Activated naive CD8-positive, alpha-beta T cell treated with anti-CD3 and anti-CD28 coated beads, Interleukin-2, amount 10 ng/mL, durations not matched to agents 7 days and 5 days (primary cell): ENCODE data around the gene SLC10A7. TPM values are rescaled to one million over a fixed set of nuclear protein-coding genes. Genes with fewer than 3 reads are reported as not detected.

Experiments
- ATAC-seq: fragments of 150-1000 bp; cut with Tn5 transposase; one replicate; pipeline ENCODE4 v1.10.0; 2021; ENCODE audit warnings: low read depth, moderate library complexity
- POLR2A ChIA-PET: fragments of 350-600 bp; sonication (Branson Sonifier 250); formaldehyde crosslinking; loops from one replicate; lab custom pipeline; 2021; ENCODE audit warnings: antibody characterized with exemption; lab: Charles Lee
- DNase-seq: peaks from one replicate; pipeline ENCODE4 v3.0.0; 2021
- H3K27ac Mint-ChIP-seq: one replicate; pipeline ENCODE4 v1.8.0; 2022; ENCODE audit warnings: mild to moderate bottlenecking, mixed read lengths
- H3K27me3 Mint-ChIP-seq: one replicate; pipeline ENCODE4 v1.8.0; 2022; ENCODE audit warnings: mild to moderate bottlenecking, moderate library complexity, mixed read lengths
- H3K36me3 Mint-ChIP-seq: one replicate; pipeline ENCODE4 v1.8.0; 2021; ENCODE audit warnings: mild to moderate bottlenecking, mixed read lengths
- H3K4me1 Mint-ChIP-seq: one replicate; pipeline ENCODE4 v1.8.0; 2021; ENCODE audit warnings: mixed read lengths
- H3K4me3 Mint-ChIP-seq: one replicate; pipeline ENCODE4 v1.8.0; 2022; ENCODE audit warnings: mild to moderate bottlenecking, moderate library complexity, mixed read lengths
- H3K9me3 Mint-ChIP-seq: one replicate; pipeline ENCODE4 v1.8.0; 2021; ENCODE audit warnings: mixed read lengths
- total RNA-seq, 2 experiments: library from RNA; stranded (reverse); gene quantifications; one replicate each; pipeline ENCODE4 v1.2.3, GENCODE V29; 2021

The SLC10A7 gene
- total RNA-seq, 2 experiments from 2014 or later = 19.5 to 19.7 TPM

- H3K4me1 Mint-ChIP-seq = no peaks in the 10 kb centered on the region
- POLR2A ChIA-PET = no interaction called here
- DNase-seq (no peak), ATAC-seq (no peak)
- H3K9me3 Mint-ChIP-seq = no peaks in the 10 kb centered on the region
- peaks cover 7% of the 10 kb centered on the region for H3K36me3 Mint-ChIP-seq
- no peak overlapping the region for H3K4me3 Mint-ChIP-seq
- H3K27ac Mint-ChIP-seq = no peak overlapping the region
- no peaks in the 10 kb centered on the region for H3K27me3 Mint-ChIP-seq
These were observed 230.4 kb downstream of the SLC10A7 start for GRCh38 chr4:146291313-146291712.

GRCh38 chr4:146288193-146288592, 233.5 kb downstream of the SLC10A7 start:
- Mint-ChIP-seq H3K9me3 (no peaks in the 10 kb centered on the region), H3K36me3 (peaks cover 7% of the 10 kb centered on the region), H3K27ac (no peak overlapping the region), H3K4me3 (no peak overlapping the region), H3K4me1 (no peaks in the 10 kb centered on the region), H3K27me3 (no peaks in the 10 kb centered on the region)
- DNase-seq = no peak
- no peak for ATAC-seq
- POLR2A ChIA-PET = no interaction called here

DNA sequence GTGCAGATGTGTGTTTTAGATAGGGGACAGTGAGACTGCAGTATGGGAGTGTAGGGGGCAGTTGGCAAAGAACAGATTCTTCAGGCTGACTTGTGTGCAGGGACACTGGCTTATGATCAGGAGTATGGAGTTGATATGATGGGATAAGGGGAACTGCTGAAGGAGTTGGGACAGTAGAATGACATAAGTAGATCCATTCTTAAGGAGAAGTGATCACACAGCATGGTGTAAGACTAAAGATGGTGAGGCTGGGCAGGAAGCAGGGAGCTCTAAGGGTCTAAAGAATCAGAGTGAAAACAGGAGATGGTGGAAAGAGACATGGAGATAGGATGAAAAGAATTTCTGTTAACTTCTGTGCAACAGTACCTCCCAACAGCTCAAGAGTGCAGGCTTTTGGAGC, 236.7 kb downstream of the SLC10A7 start:
- peaks cover 2% of the 10 kb centered on the region for H3K36me3 Mint-ChIP-seq
- H3K27ac Mint-ChIP-seq = no peak overlapping the region
- POLR2A ChIA-PET = no interaction called here
- no peak for DNase-seq
- no peaks in the 10 kb centered on the region for H3K9me3 Mint-ChIP-seq
- H3K4me3 Mint-ChIP-seq = no peak overlapping the region
- H3K27me3 Mint-ChIP-seq = no peaks in the 10 kb centered on the region
- no peaks in the 10 kb centered on the region for H3K4me1 Mint-ChIP-seq
- no peak for ATAC-seq

DNA sequence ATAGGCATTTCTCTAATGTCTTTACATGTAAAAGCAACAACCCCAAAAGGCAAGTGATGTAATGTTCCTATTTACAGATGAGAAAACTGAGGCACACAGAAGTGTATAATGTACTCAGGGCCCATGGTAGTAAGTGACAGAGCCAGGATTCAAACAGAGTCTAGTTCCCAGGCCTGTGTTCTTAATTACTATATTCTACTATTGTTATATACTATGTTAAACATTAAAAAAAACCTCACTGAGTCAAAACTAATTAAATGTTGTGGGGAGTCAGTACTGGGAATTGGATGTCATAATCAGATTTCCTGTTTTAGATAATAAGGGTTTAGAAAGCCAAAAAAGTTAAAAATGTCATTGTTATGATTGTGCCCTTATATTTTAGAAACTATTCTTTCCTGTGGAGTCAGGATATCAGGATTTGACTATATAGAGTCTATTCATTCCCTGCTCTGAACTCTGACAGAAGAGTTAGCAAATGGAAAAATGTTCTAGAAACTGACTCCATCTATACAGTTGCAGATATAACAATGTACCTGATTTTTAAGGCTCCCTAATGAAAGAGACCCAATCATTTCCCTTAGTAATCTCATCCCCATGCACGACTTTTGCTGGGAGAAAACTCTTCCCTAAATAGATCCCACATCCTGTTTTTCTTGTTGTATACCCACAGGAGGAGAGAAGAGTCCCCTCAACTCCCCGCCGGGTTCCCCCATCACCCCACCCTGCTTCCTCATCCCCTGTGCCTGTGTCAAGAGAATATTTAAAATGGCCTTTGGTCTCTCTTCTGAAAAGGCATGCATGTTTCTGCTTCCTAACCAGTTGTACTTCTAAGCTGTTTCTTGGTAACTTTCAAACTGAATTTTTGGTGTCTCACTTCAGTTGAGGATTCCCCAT, 237.7 kb downstream of the SLC10A7 start:
- Mint-ChIP-seq H3K36me3 (peaks cover 2% of the 10 kb centered on the region), H3K4me3 (no peak overlapping the region), H3K4me1 (no peaks in the 10 kb centered on the region), H3K9me3 (no peaks in the 10 kb centered on the region), H3K27me3 (no peaks in the 10 kb centered on the region), H3K27ac (no peak overlapping the region)
- POLR2A ChIA-PET = no interaction called here
- DNase-seq = no peak
- ATAC-seq = no peak

DNA sequence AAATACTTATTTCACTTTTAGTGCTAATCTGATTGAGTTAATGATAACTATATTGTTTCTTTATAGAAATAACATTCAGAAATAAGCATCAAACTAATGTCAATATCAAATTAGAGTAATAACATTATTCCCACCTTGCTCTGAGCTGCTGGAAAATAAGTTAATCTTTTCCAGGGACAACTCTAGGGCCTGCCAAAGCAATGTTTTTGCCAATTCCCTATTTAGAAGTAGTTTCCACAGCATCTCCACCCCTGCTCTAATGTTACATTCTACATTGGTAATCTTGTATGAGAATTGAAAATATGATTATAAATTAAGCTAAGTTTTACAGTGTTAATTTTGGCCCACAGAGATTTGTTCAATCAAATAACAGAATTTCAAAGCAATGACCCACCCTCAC, 239.1 kb downstream of the SLC10A7 start:
- POLR2A ChIA-PET = no interaction called here
- DNase-seq (no peak), ATAC-seq (no peak)
- Mint-ChIP-seq H3K27me3 (no peaks in the 10 kb centered on the region), H3K4me1 (no peaks in the 10 kb centered on the region), H3K4me3 (no peak overlapping the region), H3K27ac (no peak overlapping the region), H3K36me3 (peaks cover 2% of the 10 kb centered on the region), H3K9me3 (no peaks in the 10 kb centered on the region)

- Mint-ChIP-seq H3K27me3 (no peaks in the 10 kb centered on the region), H3K36me3 (peaks cover 2% of the 10 kb centered on the region), H3K27ac (no peak overlapping the region), H3K4me1 (no peaks in the 10 kb centered on the region), H3K9me3 (no peaks in the 10 kb centered on the region), H3K4me3 (no peak overlapping the region)
- DNase-seq (no peak), ATAC-seq (no peak)
- POLR2A ChIA-PET = no interaction called here
These were observed 242.8 kb downstream of the SLC10A7 start for GRCh38 chr4:146278986-146279385.

DNA sequence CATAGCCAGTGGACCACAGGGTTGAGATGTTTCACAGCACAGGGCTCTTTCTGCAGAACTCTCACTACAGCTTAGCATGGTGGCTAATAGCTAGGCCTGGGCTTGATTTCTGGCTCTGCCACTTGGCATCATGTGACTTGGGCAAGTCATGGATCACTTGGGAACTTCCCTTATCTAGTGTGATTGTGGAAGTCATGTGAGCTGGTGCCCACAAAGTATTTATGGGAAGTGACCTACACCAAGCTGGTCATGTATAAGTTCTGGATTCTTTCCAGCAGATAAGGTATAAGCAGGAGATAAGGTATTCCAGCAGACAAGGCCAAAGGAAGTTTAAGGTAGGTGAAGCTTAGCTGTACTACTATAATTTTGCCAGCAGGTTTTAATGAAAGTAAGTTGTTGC, 246.4 kb downstream of the SLC10A7 start:
- POLR2A ChIA-PET = no interaction called here
- no peak for DNase-seq
- no peak overlapping the region for H3K27ac Mint-ChIP-seq

DNA sequence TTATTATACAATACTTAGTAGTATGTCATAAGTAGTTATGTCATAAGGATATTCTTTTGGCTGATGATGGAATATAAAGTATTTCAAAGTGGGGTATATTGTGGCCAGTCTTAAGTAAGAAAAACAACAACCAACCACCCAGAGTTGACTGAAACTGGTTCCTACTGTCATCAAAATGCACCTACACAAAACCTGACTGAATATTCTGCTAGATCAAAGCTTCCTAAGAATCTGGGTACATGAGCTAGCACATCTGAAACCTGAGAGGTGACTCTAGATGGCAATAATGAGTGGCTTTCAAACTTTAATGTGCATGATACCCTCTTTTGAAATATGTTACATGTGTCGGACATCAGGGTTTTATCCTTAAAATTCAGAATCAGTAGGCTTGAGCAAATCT, 247.0 kb downstream of the SLC10A7 start:
- Mint-ChIP-seq H3K9me3 (no peaks in the 10 kb centered on the region), H3K4me3 (no peak overlapping the region), H3K27ac (no peak overlapping the region), H3K4me1 (no peaks in the 10 kb centered on the region), H3K27me3 (no peaks in the 10 kb centered on the region), H3K36me3 (no peaks in the 10 kb centered on the region)
- POLR2A ChIA-PET = no interaction called here
- no peak for ATAC-seq
- DNase-seq = no peak

More for the DNA sequence above, 246.4 kb downstream of the SLC10A7 start:
- no peaks in the 10 kb centered on the region for H3K27me3 Mint-ChIP-seq
- no peak overlapping the region for H3K4me3 Mint-ChIP-seq
- no peak for ATAC-seq
- H3K9me3 Mint-ChIP-seq = no peaks in the 10 kb centered on the region
- no peaks in the 10 kb centered on the region for H3K36me3 Mint-ChIP-seq
- no peaks in the 10 kb centered on the region for H3K4me1 Mint-ChIP-seq

GRCh38 chr4:146273204-146273901, 248.4 kb downstream of the SLC10A7 start:
- Mint-ChIP-seq H3K4me1 (no peaks in the 10 kb centered on the region), H3K9me3 (no peaks in the 10 kb centered on the region), H3K4me3 (no peak overlapping the region), H3K36me3 (no peaks in the 10 kb centered on the region), H3K27me3 (no peaks in the 10 kb centered on the region), H3K27ac (no peak overlapping the region)
- no peak for ATAC-seq
- no peak for DNase-seq
- POLR2A ChIA-PET = no interaction called here

DNA sequence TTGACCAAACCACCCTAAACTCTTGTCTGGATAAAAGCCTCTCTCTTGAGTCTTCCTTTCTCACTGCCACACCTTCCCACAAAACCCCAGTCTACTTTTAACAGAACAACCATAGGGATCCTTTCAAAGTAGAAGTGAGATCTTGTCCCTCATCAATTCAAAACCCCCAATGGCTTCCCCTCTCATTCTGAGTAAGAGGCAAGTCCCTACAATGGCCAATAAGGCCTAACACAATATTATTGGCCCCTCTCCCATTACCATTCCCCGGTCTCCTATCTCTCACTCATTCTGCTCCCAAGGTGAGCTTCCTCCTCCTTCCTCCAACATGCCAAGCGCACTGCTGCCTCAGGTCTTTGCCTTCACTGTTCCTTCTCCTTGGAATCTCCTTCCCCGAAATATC, 250.3 kb downstream of the SLC10A7 start:
- Mint-ChIP-seq H3K36me3 (no peaks in the 10 kb centered on the region), H3K27ac (no peak overlapping the region)
- no peak for ATAC-seq

DNA sequence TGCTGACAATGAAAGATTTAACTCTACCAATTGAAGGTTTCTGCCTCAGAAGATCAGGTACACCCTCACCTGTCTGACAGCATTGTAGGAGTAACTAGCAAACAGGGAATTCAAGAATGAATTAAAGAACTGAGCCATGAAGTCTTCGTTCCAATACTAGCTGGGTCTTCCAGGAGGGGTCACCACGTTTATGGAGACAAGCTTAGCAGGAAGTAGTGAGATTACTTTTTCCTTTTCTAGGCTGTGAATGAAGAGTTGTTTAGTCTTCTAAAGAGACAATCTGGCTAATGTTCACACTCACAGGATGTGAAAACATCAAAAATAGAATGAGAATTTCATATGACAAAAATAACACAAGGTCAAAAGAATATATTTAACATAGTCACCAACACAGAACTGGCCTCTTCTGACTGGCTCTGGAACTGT, 252.5 kb downstream of the SLC10A7 start:
- POLR2A ChIA-PET = no interaction called here
- Mint-ChIP-seq H3K27me3 (no peaks in the 10 kb centered on the region), H3K4me3 (no peak overlapping the region), H3K36me3 (no peaks in the 10 kb centered on the region), H3K4me1 (no peaks in the 10 kb centered on the region), H3K27ac (no peak overlapping the region), H3K9me3 (no peaks in the 10 kb centered on the region)
- ATAC-seq (no peak), DNase-seq (no peak)

More for the DNA sequence above, 250.3 kb downstream of the SLC10A7 start:
- Mint-ChIP-seq H3K9me3 (no peaks in the 10 kb centered on the region), H3K27me3 (no peaks in the 10 kb centered on the region), H3K4me1 (no peaks in the 10 kb centered on the region), H3K4me3 (no peak overlapping the region)
- POLR2A ChIA-PET = no interaction called here
- no peak for DNase-seq

- Mint-ChIP-seq H3K4me3 (no peak overlapping the region), H3K36me3 (peaks cover 1% of the 10 kb centered on the region), H3K9me3 (no peaks in the 10 kb centered on the region), H3K4me1 (no peaks in the 10 kb centered on the region), H3K27me3 (no peaks in the 10 kb centered on the region), H3K27ac (no peak overlapping the region)
- POLR2A ChIA-PET = no interaction called here
- ATAC-seq (no peak), DNase-seq (no peak)
These were observed 253.9 kb downstream of the SLC10A7 start for GRCh38 chr4:146267826-146268225.

DNA sequence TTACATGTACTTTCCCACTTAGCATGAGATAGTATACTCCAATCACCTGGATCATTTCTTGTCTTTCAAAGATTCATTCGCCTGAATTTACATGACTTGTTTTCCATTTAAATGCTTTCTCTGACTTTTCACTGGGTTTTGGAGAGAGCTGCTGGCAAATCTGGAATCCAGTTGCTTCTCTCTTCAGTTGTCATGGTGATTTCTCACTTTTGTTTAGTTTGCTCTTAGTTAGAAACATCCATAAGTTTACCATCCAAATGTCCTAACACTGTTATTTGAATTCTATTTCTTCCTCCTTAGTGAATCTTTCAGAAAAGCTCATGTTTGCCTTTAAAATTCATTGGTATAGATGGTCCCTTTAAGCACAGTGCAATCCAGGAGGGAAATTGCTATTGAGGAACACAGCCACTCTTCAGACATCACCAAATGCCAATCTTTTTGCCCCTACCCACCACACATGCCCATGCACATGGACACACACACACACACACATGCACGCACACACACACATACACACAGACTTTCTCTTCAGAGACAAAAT, 255.7 kb downstream of the SLC10A7 start:
- DNase-seq (no peak), ATAC-seq (no peak)
- POLR2A ChIA-PET = no interaction called here
- no peaks in the 10 kb centered on the region for H3K27me3 Mint-ChIP-seq
- H3K36me3 Mint-ChIP-seq = peaks cover 4% of the 10 kb centered on the region
- H3K4me1 Mint-ChIP-seq = no peaks in the 10 kb centered on the region
- no peaks in the 10 kb centered on the region for H3K9me3 Mint-ChIP-seq
- no peak overlapping the region for H3K4me3 Mint-ChIP-seq
- H3K27ac Mint-ChIP-seq = no peak overlapping the region

DNA sequence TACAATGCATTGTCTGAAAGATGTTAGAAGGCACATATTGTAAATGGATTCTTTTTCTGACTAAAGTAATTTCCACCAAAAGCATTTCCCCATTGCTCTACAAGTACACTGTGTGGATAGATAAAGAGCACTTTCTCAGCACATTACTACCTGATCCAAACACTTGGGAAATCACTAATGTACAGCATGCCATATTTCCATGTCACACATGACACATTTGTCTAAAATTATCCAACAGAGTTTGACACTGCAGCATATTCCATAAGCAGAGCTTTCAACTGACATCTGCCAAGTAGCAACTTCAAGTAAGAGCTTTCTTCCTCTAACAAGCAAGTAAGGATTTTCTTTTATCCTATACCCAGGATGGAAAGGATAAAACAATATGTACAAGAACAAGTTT, 257.9 kb downstream of the SLC10A7 start:
- POLR2A ChIA-PET = no interaction called here
- peaks cover 7% of the 10 kb centered on the region for H3K36me3 Mint-ChIP-seq
- DNase-seq = no peak
- no peaks in the 10 kb centered on the region for H3K9me3 Mint-ChIP-seq
- no peak overlapping the region for H3K27ac Mint-ChIP-seq
- no peaks in the 10 kb centered on the region for H3K27me3 Mint-ChIP-seq
- H3K4me1 Mint-ChIP-seq = no peaks in the 10 kb centered on the region
- H3K4me3 Mint-ChIP-seq = no peak overlapping the region
- ATAC-seq = no peak
